Measurements from ENCODE around the gene SLC15A5.

The SLC15A5 gene

DNA sequence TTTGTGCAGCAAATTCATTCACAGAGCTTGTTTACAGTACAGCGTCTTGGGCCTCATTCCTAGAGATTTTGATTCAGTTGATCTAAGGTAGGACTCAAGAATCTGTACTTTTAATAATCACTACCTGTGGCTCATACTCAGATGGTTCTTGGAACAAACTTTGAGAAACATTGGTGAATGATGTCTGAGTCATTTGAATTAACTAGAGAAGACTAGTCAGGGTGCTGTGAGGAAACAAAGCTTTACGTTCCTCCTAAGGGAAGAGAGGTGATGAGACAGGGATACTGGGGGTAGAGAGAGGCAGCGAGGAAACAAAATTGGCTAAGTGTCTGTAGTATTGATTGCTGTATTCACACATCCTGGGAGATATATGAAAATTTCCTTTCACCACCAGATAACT is 109.4 kb downstream of the SLC15A5 start:
- no peak for DNase-seq

DNA sequence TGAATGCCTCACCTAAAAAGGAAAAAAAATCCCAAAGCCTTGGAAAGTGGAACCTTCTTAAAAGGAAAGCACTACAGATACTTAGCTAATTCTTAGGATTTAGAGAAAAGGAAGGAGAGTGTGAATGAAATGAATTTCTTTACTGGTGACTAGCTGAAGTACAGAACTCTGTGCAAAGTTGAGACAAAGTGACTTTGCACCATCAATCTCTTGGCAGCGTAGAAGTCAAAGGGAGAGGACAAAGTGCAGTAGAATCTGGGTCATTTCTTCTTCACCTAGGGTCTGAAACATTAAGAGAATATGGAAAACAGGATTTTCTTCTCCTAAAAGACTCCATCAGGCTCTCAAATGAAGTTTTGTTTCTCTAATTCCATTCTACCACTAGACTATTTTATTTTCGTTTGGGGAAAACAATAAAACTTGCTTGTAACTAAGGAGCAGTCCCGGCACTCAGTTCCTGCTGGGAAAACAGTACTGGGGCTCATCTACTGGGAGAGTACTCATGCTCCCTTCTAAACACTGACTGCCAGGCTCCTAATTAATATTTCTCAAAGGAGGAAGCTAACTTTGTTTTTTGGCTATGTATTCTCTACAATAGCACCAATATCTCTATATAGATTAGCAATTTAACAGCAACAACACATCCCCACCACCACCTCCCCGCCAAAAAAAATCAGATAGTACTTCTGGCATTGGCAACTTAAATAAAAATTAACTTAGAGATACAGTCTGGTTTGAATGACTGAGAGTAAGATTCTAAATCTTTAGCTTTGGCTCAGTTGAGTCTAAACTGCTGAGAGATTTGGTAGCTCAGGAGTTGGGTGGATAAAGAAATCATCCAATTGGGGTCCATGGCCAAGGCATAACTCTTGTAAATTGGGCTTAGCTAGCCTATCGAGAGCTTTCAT is 110.7 kb downstream of the SLC15A5 start:
- no peak for DNase-seq

DNA sequence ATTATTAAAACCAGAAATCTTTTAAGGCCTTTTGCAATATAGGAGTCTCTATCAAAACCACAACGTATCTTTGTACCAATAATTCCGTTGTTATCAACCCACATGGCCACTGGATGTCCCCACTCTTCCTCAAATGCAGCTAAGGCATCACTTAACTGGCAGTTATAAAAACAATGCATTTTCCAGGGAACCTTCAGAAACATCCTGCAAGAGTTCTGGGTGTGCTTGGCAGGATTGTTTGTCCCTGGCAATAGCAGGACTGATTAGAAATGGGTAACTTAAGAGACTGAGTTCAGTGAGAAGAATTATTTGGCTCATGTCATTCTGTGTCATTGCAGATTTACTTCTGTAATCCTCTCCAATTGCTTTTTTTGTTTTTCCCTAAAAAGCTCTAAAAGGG is 112.0 kb downstream of the SLC15A5 start:
- DNase-seq = no peak

GRCh38 chr12:16163901-16164300 is 113.6 kb downstream of the SLC15A5 start:
- DNase-seq = no peak

DNA sequence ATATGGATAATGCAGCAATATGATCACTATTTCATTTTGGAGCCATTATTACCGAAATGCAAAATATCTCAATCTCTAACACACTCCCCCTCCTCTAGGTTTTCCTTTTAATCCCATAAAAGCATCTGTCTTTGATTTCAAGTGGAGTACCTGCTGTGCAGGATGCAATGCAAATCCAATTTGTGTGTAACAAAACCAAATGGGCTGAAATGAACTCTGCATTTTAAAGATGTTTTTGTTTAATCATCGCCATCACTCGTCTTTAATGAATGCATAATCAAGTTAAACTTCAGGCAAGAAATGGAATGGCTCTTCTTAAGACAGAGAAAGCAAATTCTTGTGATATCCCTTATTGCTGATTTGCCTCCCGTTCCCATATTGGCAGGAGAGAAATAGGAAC is 114.3 kb downstream of the SLC15A5 start:
- DNase-seq = no peak

GRCh38 chr12:16159571-16159970 is 117.9 kb downstream of the SLC15A5 start:
- no peak for DNase-seq

- no peak for DNase-seq
Measured at GRCh38 chr12:16158050-16158449, 119.4 kb downstream of the SLC15A5 start.

DNA sequence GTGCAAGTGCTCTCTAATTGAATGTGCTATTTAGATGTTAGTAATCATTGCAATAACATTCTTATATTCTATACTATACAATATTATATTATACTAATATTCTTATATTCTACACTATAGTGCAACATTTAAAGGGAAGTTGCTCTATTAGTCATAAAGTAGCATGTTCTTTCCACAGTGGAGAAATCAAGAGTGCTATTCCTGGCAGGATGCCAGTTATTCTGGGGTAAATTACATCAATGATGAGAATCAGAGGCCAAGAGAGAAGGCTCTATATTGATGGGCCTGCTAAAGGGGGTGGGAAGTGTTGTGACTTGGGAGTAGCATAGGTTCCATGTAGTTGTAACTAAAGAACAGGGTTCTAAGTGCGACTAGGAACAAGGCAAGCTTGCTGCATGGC is 121.5 kb downstream of the SLC15A5 start:
- DNase-seq = no peak

DNA sequence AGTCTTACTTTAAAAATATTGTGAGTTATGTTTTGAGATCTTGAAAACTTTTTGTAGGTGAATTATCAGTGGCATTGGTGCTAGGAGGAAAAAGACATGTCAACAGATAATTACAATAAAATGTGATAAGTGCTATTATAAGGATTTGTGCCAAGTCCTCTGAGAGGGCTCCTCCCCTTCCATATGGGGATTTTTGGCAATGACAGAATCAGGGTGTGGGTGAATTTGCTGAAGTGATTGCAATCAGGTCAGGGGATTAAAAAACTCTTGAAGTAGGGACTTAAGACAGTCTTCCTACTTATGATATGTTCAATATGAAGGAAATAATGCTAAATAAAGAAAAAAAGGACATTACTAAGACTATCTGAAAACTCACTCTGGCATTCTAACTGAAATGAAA is 122.5 kb downstream of the SLC15A5 start:
- no peak for DNase-seq

DNA sequence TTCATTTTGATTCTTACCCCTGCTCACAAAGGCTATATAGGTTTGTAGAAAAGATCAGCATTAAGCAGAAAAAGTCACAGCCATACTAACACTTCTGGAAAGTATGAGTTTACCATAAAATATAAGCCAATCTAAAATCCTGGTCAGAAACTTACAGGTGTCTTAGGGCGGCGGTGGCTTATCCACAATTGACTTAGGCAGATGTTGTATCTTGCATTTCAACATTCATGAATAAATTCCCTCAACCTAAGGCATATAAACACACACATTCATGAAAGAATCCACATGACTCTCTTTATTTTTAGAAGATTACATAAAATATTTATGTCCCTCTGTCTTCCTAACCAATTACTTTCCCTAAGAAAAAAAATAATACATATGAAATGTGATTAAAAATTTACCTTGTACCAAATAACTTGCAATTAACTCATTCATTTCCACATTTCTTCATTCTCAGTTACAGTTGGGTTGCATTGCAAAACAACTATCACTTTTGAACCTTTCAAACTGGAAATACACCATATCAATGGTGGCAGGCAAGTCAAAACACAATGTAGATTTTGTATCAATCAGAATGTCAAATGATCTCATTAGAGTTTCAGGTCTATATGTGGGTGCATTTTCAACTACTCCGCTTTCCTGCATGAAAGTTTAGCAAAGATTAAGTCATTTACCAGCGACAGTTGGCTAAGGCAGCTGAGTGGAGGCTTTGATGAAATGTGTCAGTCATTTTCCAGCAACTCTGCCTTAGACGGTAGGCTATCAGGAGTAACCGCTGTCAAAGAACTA is 124.4 kb downstream of the SLC15A5 start:
- no peak for DNase-seq

- DNase-seq = no peak
Measured at GRCh38 chr12:16150276-16150675, 127.2 kb downstream of the SLC15A5 start.

DNA sequence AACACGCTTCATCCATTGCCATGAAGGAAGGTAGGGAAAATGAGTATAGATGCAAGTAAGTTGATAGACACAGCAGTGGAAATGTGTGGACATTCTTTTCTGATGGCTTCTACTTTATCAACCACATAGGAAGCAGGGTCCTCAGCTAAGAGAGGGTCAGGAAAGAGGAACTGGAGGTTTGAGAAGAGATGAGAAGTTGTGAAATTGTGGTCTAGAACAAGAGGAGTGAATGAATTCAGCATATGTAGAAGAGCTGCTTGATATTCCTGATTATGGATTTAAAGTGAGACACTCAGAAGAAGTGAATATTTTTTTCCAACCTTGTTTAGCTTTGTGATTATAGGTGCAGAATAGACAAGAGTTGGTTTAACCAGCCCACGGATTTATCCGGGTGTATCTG is 128.5 kb downstream of the SLC15A5 start:
- no peak for DNase-seq
